K562 (cell line): ENCODE data around the gene TBX19. TPM values are rescaled to one million over a fixed set of nuclear protein-coding genes. Genes with fewer than 3 reads are reported as not detected.

ENCODE experiments used
- ARID1B ChIP-seq: fragments of 450-650 bp; IDR thresholded peaks from 2 replicates; pipeline ENCODE4 v1.6.1; 2016; ENCODE audit warnings: antibody characterized with exemption, mild to moderate bottlenecking, inconsistent platforms
- ETV6 ChIP-seq, 3 experiments: fragments of 150-350 bp in 1 of 3; sonication (generic) in 1 of 3; formaldehyde crosslinking in 1 of 3; IDR thresholded peaks; 2 replicates each; pipeline versions ENCODE4 v1.6.1 to v1.8.0; 2014 to 2022; ENCODE audit warnings: borderline replicate concordance in 2 of 3, low read depth in 2 of 3, antibody characterized with exemption in 1 of 3, low read length in 1 of 3, mild to moderate bottlenecking in 1 of 3, missing genetic modification reagents in 1 of 3
- PPARD ChIP-seq: fragments of 250-450 bp; sonication (Bioruptor Pico); IDR thresholded peaks from 2 replicates; pipeline ENCODE4 v1.8.0; 2022; ENCODE audit warnings: inconsistent platforms, mild to moderate bottlenecking, moderate library complexity
- ZNF3 ChIP-seq: fragments of 250-450 bp; sonication (Bioruptor Pico); IDR thresholded peaks from 2 replicates; pipeline ENCODE4 v1.5.0; 2021; ENCODE audit warnings: mild to moderate bottlenecking, moderate library complexity
- polyA plus RNA-seq, 8 experiments: library from polyadenylated mRNA; depleted of rRNA in 4 of 8; stranded (reverse) in 5 of 8; unstranded in 3 of 8; fragments of >200 nt; fragmentation: Nextera tagmentation in 2 of 8; fragmentation: Illumina TruSeq in 1 of 8; extraction: Ambion mirVana in 2 of 8; extraction: Trizol in 1 of 8; gene quantifications; 2 replicates each; pipeline versions ENCODE4 v1.2.1 to v1.2.3, GENCODE V29; 2011 to 2014; ENCODE audit warnings: inconsistent platforms in 1 of 8, missing spikeins in 1 of 8
- total RNA-seq, 7 experiments: library from RNA; depleted of rRNA in 6 of 7; stranded (reverse); fragments of >200 nt in 6 of 7; fragmentation: Illumina TruSeq in 2 of 7; extraction: Trizol in 2 of 7; gene quantifications; 2 replicates each; pipeline versions ENCODE4 v1.2.1 to v1.2.3, GENCODE V29; 2011 to 2021; ENCODE audit warnings: low replicate concordance in 1 of 7
- TF ChIP-seq, protein P1 (sequence below), 2 experiments: fragments of 450-650 bp; formaldehyde crosslinking in 1 of 2; IDR thresholded peaks; 2 replicates each; pipeline versions ENCODE4 v1.4.0 to v1.6.1; 2014 to 2020; ENCODE audit warnings: mild to moderate bottlenecking in 2 of 2, borderline replicate concordance in 1 of 2, low read depth in 1 of 2
- TF ChIP-seq, protein P2 (sequence below): fragments of 450-650 bp; formaldehyde crosslinking; conservative IDR thresholded peaks from 2 replicates; pipeline ENCODE4 v1.4.0; 2022; ENCODE audit warnings: mild to moderate bottlenecking, missing genetic modification characterization
- TF ChIP-seq, protein P3 (sequence below): fragments of 450-650 bp; IDR thresholded peaks from 2 replicates; pipeline ENCODE4 v1.6.1; 2016; ENCODE audit warnings: low read depth, mild to moderate bottlenecking, moderate library complexity
- TF ChIP-seq, protein P4 (sequence below), 2 experiments: IDR thresholded peaks; 2 replicates each; pipeline ENCODE4 v1.6.1; 2011; ENCODE audit warnings: borderline replicate concordance in 1 of 2, control low read depth in 1 of 2, low read depth in 1 of 2, low read length in 1 of 2, mild to moderate bottlenecking in 1 of 2, mixed read lengths in 1 of 2, moderate library complexity in 1 of 2; ENCODE audit not compliant: insufficient read depth in 1 of 2, insufficient read length in 1 of 2, poor library complexity in 1 of 2, severe bottlenecking in 1 of 2; ENCODE audit errors: extremely low read depth in 1 of 2

The TBX19 gene
- total and polyA plus RNA-seq, 9 of the 15 experiments (the other 6 are each of a cell fraction or from before 2014, with no cell fraction given): 0.32 to 3.1 (median 0.95) TPM

DNA sequence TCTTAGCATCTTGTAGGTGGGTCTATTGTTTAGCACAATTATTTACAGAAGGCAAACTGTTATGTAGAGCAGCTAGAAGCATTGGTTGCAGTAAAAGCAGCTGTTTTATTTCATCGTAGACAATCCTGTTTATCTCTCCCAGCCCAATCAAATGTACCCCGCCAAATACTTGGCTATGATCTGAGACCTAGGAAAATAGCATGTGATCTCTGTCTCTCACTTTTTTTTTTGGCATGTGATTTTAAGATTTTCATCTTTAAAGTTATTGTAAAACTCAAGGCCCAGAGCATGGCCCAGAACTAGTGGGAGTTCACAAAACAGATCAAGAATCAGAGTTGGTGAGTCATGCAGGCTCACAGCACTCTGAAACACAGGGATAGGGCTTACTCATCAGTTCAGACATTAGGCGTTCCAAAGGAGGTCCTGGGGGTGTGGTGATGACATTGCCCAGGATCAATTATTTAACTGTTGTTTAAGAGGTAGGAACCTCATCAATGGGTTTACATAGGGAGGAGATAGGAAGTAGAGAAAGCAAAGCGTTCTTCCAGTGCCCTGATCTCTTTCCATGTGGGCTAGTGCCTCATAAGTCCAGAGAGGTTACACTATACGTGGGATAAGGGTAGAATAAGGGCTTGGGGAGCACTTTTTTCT, 40.2 kb downstream of the TBX19 start (continued):
- TF ChIP-seq, protein P1, sequence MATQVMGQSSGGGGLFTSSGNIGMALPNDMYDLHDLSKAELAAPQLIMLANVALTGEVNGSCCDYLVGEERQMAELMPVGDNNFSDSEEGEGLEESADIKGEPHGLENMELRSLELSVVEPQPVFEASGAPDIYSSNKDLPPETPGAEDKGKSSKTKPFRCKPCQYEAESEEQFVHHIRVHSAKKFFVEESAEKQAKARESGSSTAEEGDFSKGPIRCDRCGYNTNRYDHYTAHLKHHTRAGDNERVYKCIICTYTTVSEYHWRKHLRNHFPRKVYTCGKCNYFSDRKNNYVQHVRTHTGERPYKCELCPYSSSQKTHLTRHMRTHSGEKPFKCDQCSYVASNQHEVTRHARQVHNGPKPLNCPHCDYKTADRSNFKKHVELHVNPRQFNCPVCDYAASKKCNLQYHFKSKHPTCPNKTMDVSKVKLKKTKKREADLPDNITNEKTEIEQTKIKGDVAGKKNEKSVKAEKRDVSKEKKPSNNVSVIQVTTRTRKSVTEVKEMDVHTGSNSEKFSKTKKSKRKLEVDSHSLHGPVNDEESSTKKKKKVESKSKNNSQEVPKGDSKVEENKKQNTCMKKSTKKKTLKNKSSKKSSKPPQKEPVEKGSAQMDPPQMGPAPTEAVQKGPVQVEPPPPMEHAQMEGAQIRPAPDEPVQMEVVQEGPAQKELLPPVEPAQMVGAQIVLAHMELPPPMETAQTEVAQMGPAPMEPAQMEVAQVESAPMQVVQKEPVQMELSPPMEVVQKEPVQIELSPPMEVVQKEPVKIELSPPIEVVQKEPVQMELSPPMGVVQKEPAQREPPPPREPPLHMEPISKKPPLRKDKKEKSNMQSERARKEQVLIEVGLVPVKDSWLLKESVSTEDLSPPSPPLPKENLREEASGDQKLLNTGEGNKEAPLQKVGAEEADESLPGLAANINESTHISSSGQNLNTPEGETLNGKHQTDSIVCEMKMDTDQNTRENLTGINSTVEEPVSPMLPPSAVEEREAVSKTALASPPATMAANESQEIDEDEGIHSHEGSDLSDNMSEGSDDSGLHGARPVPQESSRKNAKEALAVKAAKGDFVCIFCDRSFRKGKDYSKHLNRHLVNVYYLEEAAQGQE (IDR thresholded peaks at IDR 0.05; ENCODE audit: borderline replicate concordance): peak; percentile 15; the same call in 1 of the 2 replicates
- TF ChIP-seq, protein P1 (CRISPR knock-in tag; IDR thresholded peaks at IDR 0.05; ENCODE audit: low read depth): no peak
- TF ChIP-seq ETV6 (IDR thresholded peaks at IDR 0.05; ENCODE audit: borderline replicate concordance in 1 of 2, low read depth in 2 of 2, low read length in 1 of 2) (no peak), ETV6 (CRISPR knock-in tag; IDR thresholded peaks at IDR 0.05; ENCODE audit: borderline replicate concordance) (no peak), ARID1B (peak; percentile 82), ZNF3 (CRISPR knock-in tag) (no peak), PPARD (CRISPR knock-in tag) (no peak)
- TF ChIP-seq, protein P2, sequence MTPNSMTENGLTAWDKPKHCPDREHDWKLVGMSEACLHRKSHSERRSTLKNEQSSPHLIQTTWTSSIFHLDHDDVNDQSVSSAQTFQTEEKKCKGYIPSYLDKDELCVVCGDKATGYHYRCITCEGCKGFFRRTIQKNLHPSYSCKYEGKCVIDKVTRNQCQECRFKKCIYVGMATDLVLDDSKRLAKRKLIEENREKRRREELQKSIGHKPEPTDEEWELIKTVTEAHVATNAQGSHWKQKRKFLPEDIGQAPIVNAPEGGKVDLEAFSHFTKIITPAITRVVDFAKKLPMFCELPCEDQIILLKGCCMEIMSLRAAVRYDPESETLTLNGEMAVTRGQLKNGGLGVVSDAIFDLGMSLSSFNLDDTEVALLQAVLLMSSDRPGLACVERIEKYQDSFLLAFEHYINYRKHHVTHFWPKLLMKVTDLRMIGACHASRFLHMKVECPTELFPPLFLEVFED (CRISPR knock-in tag): no peak
- TF ChIP-seq, protein P3, sequence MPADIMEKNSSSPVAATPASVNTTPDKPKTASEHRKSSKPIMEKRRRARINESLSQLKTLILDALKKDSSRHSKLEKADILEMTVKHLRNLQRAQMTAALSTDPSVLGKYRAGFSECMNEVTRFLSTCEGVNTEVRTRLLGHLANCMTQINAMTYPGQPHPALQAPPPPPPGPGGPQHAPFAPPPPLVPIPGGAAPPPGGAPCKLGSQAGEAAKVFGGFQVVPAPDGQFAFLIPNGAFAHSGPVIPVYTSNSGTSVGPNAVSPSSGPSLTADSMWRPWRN: 0 out of 2 replicates have a peak, but pooled peaks have one; percentile 26
- TF ChIP-seq, protein P4, sequence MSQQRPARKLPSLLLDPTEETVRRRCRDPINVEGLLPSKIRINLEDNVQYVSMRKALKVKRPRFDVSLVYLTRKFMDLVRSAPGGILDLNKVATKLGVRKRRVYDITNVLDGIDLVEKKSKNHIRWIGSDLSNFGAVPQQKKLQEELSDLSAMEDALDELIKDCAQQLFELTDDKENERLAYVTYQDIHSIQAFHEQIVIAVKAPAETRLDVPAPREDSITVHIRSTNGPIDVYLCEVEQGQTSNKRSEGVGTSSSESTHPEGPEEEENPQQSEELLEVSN (IDR thresholded peaks at IDR 0.05; ENCODE audit: borderline replicate concordance in 1 of 2, extremely low read depth in 1 of 2, insufficient read depth in 1 of 2, insufficient read length in 1 of 2, low read depth in 1 of 2, low read length in 1 of 2, poor library complexity in 1 of 2, severe bottlenecking in 1 of 2): no peak
